RWPE2 (cell line): ENCODE results near the gene CERK.

Experiments
- ATAC-seq: fragments of 200-7000 bp; cut with Tn5 transposase; 3 replicates; pipeline ENCODE4 v1.9.1; 2021; ENCODE audit warnings: low read depth
- DNase-seq: peaks from one replicate; pipeline ENCODE4 v3.0.0-alpha.2; 2020; ENCODE audit warnings: low spot score
- H3K27ac ChIP-seq: fragments of 450-650 bp; 2 replicates; pipeline ENCODE4 v1.5.1; 2017; ENCODE audit warnings: mild to moderate bottlenecking; ENCODE audit not compliant: poor library complexity, severe bottlenecking
- H3K27me3 ChIP-seq: fragments of 250-450 bp; sonication (Bioruptor Pico); 2 replicates; pipeline ENCODE4 v1.5.1; 2021; ENCODE audit warnings: mild to moderate bottlenecking, moderate library complexity; ENCODE audit not compliant: insufficient read depth, poor library complexity, severe bottlenecking
- H3K36me3 ChIP-seq: fragments of 250-450 bp; sonication (Bioruptor Pico); 2 replicates; pipeline ENCODE4 v1.5.1; 2020; ENCODE audit warnings: low read depth, mild to moderate bottlenecking, moderate library complexity
- H3K4me1 ChIP-seq: fragments of 250-450 bp; sonication (Bioruptor Pico); 2 replicates; pipeline ENCODE4 v1.5.1; 2021; ENCODE audit warnings: mild to moderate bottlenecking, moderate library complexity; ENCODE audit not compliant: insufficient read depth, poor library complexity, severe bottlenecking
- H3K4me3 ChIP-seq: fragments of 250-450 bp; sonication (Bioruptor Pico); 2 replicates; pipeline ENCODE4 v1.5.1; 2021; ENCODE audit warnings: mild to moderate bottlenecking, moderate library complexity; ENCODE audit not compliant: severe bottlenecking
- H3K9me3 ChIP-seq: fragments of 250-450 bp; sonication (Bioruptor Pico); 2 replicates; pipeline ENCODE4 v1.5.1; 2021; ENCODE audit warnings: mild to moderate bottlenecking, moderate library complexity; ENCODE audit not compliant: severe bottlenecking
- CTCF ChIP-seq: fragments of 450-650 bp; IDR thresholded peaks from one replicate; pipeline ENCODE4 v1.5.1; 2017; ENCODE audit warnings: mild to moderate bottlenecking, moderate library complexity; ENCODE audit not compliant: poor library complexity, severe bottlenecking

CERK gene

GRCh38 chr22:46703171-46703995, 34.7 kb downstream of the CERK start:
- H3K4me1 ChIP-seq: no peaks in the 10 kb centered on the region
- H3K36me3 ChIP-seq: peaks cover 21% of the 10 kb centered on the region
- TF ChIP-seq CTCF: no peak
- no peak for DNase-seq
- H3K4me3 ChIP-seq: no peak overlapping the region
- H3K27ac ChIP-seq: no peak overlapping the region
- H3K27me3 ChIP-seq: no peaks in the 10 kb centered on the region
- ATAC-seq: no peak
- no peaks in the 10 kb centered on the region for H3K9me3 ChIP-seq

- Histone ChIP-seq H3K36me3 (peaks cover 20% of the 10 kb centered on the region), H3K27me3 (no peaks in the 10 kb centered on the region), H3K4me1 (no peaks in the 10 kb centered on the region), H3K9me3 (no peaks in the 10 kb centered on the region), H3K4me3 (no peak overlapping the region), H3K27ac (no peak overlapping the region)
- no peak for DNase-seq
- ATAC-seq: no peak
- no peak for TF ChIP-seq CTCF
Measured at GRCh38 chr22:46701262-46701661, 36.8 kb downstream of the CERK start.

GRCh38 chr22:46699091-46699490, 39.0 kb downstream of the CERK start:
- Histone ChIP-seq H3K4me1 (no peaks in the 10 kb centered on the region), H3K27ac (no peak overlapping the region), H3K9me3 (no peaks in the 10 kb centered on the region), H3K4me3 (no peak overlapping the region), H3K27me3 (no peaks in the 10 kb centered on the region), H3K36me3 (peaks cover 19% of the 10 kb centered on the region)
- TF ChIP-seq CTCF: no peak
- no peak for ATAC-seq
- DNase-seq: no peak

- no peak for ATAC-seq
- TF ChIP-seq CTCF: no peak
- Histone ChIP-seq H3K36me3 (peaks cover 27% of the 10 kb centered on the region), H3K9me3 (no peaks in the 10 kb centered on the region), H3K27me3 (no peaks in the 10 kb centered on the region), H3K27ac (no peak overlapping the region), H3K4me1 (no peaks in the 10 kb centered on the region), H3K4me3 (no peak overlapping the region)
- DNase-seq: no peak
Measured at GRCh38 chr22:46697811-46698515, 40.1 kb downstream of the CERK start.

- no peak overlapping the region for H3K4me3 ChIP-seq
- no peak for TF ChIP-seq CTCF
- no peaks in the 10 kb centered on the region for H3K9me3 ChIP-seq
- H3K27me3 ChIP-seq: no peaks in the 10 kb centered on the region
- no peak overlapping the region for H3K27ac ChIP-seq
- ATAC-seq: no peak
- no peaks in the 10 kb centered on the region for H3K4me1 ChIP-seq
- peaks cover 32% of the 10 kb centered on the region for H3K36me3 ChIP-seq
- no peak for DNase-seq
Measured at GRCh38 chr22:46696614-46697013, 41.4 kb downstream of the CERK start.
